H54 (cell line): ENCODE data around the gene KRT85.
"Not testable (repeated sequence)": the region's sequence is repeated elsewhere in the genome, so short reads cannot be mapped to it uniquely, and the experiment has no call there.

Experiments used
- DNase-seq: peaks from one replicate; pipeline ENCODE4 v3.0.0; 2011; ENCODE audit warnings: low spot score, mixed read lengths; ENCODE audit not compliant: insufficient read length
- FAIRE-seq: peaks from 3 replicates; lab custom pipeline; 2011; peaks lifted over from hg19 to GRCh38; lab: Jason Lieb, UNC
- POLR2A ChIP-seq: IDR thresholded peaks from 2 replicates; pipeline ENCODE4 v1.6.1; 2011; ENCODE audit warnings: low read depth, mild to moderate bottlenecking, low read length

KRT85 gene

DNA sequence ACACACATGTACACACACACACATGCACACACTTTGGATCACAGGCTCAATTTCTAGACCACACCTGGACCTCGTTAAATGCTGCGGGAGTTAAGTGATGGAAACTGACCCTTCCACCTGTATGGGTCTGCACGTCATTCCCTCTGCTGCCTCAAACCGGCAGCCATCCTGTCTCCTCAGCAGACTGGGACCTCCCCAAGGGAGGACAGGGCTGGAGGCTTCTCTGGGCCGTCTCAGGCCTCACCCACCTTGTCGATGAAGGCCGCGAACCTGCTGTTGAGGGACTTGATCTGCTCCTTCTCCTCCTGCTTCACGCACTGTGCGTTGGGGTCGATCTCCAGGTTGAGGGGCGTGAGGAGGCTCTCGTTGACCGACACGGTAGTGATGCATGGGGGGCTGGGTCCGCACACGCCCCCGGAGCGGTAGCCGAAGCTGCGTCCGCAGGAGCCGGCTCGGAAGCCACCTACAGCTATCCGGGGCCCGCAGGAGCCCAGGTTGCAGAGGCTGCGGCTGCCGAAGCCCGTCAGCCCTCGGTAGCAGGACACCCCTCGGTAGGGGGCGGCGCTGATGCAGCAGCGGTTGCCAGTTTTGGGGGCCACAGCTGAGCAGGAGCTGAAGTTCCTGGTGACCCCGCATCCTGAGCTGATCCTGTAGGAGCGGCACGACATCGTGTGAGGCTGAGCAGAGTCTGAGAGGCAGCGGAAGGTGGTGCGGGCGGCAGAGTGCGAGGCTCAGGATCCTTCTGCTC lies at the start of gene KRT85:
TSS of gene KRT85 (minus strand) at position 744 of the 748 bp plus-strand sequence. CDS start at position 668, 76 bp downstream.
- TF ChIP-seq POLR2A, result no peak
- DNase-seq (no peak), FAIRE-seq (no peak)

- FAIRE-seq, result no peak
- no peak for DNase-seq
- no peak for TF ChIP-seq POLR2A
These were observed 49.5 kb upstream of the KRT85 start for GRCh38 chr12:52416795-52417194.

- DNase-seq (no peak), FAIRE-seq (no peak)
- TF ChIP-seq POLR2A, result no peak
These were observed 48.8 kb upstream of the KRT85 start for GRCh38 chr12:52415870-52416750.

DNA sequence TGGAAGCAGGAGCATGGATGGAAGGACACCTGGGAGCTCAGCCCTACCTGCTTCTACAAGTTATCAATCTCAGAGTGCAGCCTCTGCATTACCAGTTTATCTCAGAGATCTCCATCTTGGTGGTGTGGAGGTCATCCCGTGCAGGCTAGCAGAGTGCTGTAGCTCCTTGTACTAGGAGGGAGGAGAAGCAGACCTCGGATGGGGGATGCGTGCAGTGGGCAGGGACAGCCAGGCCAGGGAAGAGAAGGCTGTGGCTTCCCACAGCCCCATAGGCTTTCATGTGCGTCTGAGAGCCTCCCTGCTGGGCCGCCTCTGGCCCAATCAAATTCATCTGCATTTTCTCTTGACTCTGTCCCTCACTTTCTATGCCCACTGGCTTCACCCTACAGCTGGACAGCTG lies 47.7 kb upstream of the KRT85 start:
- no peak for FAIRE-seq
- no peak for DNase-seq
- TF ChIP-seq POLR2A, result no peak

DNA sequence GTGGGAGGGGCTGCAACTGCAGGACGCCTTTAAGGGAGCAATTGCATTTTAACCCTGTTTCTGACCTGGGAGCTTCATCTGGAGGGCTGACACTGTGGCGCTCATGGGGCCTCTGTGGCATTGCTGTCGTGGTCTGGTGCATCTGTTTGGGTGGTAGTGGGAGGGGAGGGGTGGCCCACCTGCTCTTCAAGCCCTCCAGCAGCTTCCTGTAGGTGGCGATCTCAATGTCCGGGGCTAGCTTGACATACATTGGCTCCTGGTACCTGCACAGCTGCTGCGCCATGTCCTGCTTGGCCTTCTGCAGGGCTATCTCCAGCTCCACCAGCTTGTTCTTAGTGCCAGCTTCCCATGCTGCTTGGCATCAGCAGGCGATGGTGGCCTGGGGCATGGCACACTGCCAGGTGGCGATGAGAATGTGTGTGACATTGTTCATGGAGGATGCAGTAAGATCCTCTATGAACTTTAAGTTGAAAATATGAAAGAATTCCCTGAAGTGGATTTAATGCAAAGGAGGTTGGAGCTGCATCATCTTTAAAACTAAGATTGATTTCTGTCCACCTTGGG lies 46.6 kb upstream of the KRT85 start:
- no peak for TF ChIP-seq POLR2A
- DNase-seq (no peak), FAIRE-seq (no peak)

GRCh38 chr12:52413202-52413601 lies 45.9 kb upstream of the KRT85 start:
- no peak for TF ChIP-seq POLR2A
- FAIRE-seq, result no peak
- peak; percentile 35 for DNase-seq

GRCh38 chr12:52411815-52412214 lies 44.5 kb upstream of the KRT85 start:
- no peak for TF ChIP-seq POLR2A
- DNase-seq (no peak), FAIRE-seq (no peak)

DNA sequence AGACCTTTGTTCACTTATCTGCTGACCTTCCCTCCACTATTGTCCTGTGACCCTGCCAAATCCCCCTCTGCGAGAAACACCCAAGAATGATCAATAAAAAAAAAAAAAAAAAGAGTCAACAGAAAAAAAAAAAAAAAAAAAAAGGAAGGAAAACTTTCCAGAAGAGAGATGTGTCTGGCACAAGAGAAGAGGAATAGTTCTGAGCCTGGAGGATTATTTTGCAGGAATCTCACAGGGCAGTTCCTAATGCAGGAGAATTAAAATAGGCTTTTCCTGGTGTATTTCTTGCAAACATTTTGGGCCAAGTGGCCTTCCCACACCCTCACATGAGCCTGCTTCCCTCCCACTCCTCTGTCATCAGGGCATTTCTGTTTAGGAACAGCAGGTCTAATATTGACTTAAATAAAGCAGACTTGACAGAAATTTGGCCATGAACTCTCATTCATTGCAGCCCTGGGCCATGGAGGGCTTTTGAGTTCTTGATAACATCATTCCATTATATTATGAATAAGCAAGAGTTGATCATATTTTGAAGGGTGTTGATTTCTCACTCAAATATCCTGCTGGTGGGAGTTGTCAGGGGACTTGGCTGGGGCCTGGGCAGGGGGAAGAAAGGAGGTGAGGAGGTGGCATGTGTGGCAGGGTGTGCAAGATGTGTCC lies 43.4 kb upstream of the KRT85 start:
- not testable (repeated sequence) for DNase-seq, FAIRE-seq

DNA sequence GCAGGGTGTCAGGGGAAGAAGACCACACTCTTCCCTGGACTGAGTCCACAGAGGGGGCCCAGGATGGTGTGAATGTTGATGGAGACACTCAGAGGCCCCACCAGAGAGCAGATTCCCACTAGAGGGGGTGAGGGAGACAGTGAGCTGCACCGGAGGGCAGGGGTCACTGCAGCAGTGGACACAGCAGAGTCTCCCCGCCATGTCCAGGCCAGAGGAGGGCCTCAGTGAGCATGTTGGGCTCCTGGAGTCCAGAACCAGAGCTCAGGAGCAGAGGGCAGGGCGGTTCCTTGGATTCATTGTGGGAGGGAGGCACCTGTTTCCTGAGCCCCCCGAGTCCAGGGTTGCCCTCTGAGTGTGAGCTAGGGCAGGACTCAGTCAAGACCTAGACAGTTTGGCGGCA lies 40.6 kb upstream of the KRT85 start:
- no peak for TF ChIP-seq POLR2A
- DNase-seq, result no peak
- FAIRE-seq, result no peak

- no peak for FAIRE-seq
- no peak for TF ChIP-seq POLR2A
- DNase-seq, result no peak
These were observed 38.7 kb upstream of the KRT85 start, which contains the start of gene KRT82 for GRCh38 chr12:52405922-52406385. TSS of gene KRT82 (minus strand) at chr12:52406335. CDS start at chr12:52406277, 58 bp downstream.

DNA sequence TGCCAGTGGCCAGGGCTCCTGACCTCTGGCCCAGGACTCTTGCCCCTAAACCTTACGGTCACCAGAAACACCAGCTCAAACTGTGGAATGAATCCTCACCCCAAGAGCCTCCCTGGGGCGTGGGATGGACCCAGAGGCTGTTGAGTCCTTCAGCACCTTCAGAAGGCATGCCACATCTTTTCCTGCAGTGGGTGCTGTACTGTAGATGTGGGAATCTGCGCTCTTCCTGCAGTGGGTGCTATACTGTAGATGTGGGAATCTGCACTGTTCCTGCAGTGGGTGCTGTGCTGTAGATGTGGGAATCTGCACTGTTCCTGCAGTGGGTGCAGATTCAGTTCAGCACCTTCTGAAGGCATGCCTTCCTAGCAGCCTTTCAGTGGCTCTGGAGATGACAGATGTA lies 37.7 kb upstream of the KRT85 start:
- no peak for DNase-seq
- FAIRE-seq, result no peak
- no peak for TF ChIP-seq POLR2A

DNA sequence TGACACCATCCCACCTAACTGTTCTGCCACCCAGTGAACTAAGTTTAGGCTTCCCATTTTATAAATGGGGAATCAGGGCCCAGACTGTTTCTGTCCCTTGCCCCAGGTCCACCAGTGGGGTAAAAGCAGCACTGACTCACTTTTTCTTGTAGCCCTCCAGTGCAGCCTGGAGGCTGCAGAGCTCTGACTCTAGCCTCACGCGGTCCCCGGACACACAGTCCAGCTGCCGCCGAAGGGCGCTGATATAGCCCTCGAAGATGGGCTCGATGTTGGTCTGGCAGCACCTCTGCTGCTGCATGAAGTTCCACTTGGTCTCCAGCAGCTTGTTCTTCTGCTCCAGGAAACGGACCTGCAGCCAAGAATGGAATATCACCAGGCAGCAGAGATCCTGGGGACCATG lies 36.3 kb upstream of the KRT85 start:
- no peak for FAIRE-seq
- DNase-seq, result no peak
- no peak for TF ChIP-seq POLR2A

- no peak for FAIRE-seq
- TF ChIP-seq POLR2A, result no peak
- DNase-seq, result no peak
These were observed 35.7 kb upstream of the KRT85 start for GRCh38 chr12:52402873-52403540.
